Skeletal muscle cell (primary cell): ENCODE measurements around the gene CD300LD.
"Not testable (repeated sequence)": the region's sequence is repeated elsewhere in the genome, so short reads cannot be mapped to it uniquely, and the experiment has no call there.

Experiments
- DNase-seq: peaks from one replicate; pipeline ENCODE4 v3.0.0-alpha.2; 2010; ENCODE audit warnings: low read depth
- H3K4me3 ChIP-seq: 2 replicates; pipeline ENCODE4 v1.5.1; 2011; ENCODE audit warnings: low read depth, mild to moderate bottlenecking, control low read depth, low read length, moderate library complexity

The CD300LD gene

GRCh38 chr17:74578979-74579378, 13.1 kb downstream of the CD300LD start:
- H3K4me3 ChIP-seq, result no peak overlapping the region
- DNase-seq, result no peak

DNA sequence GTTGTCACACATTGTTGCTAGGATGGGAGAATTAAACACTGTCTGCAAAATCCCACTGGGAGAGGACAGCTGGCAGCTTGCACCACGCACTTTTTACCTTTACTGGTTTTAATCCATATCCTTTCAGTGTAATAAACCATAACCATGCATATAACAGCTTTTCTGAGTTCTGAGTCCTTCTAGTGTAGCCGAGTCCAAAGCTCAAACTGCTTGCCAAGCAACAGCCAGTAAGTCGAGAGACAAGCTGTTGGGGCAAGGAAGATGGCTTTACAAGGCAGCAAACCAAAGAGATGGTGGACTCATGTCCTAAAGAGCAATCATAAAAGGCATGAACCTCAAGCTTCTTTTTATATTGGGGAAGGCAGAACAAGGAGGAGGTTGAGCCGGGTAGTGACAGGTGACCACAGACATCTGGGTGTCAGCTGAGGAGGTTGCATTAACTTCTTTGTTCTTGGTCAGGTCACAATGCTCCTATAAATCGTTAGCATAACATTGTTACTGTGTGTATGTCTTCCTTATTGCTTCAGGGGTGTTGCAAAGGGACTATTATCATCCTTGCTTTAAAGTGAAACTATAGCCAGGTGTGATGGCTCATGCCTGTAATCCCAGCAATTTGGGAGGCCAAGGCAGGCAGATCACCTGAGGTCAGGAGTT, 17.5 kb downstream of the CD300LD start:
- no peak for DNase-seq

GRCh38 chr17:74573635-74574034, 18.4 kb downstream of the CD300LD start:
- not testable (repeated sequence) for H3K4me3 ChIP-seq, DNase-seq

More for the DNA sequence above, 17.5 kb downstream of the CD300LD start:
- no peak overlapping the region for H3K4me3 ChIP-seq

DNA sequence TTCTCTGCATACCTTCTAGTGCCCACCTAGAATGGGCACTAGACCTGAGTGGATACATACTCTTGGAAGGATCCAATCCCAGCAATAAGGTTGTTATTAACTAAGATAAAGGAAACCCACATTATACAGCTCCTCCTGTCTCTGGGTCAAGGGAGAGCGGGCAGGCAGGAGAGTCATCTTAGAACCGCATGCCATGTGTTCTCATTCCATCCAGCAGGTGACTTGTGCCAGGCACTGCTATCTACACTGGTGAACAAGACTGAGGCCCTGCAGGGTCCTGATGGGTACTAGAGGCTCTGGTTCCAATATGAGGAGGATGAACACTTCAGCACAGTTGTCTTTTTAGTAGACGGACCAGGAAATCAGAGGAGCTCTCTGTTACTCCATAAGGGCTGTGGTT, 18.9 kb downstream of the CD300LD start:
- DNase-seq, result no peak
- no peak overlapping the region for H3K4me3 ChIP-seq

- no peak overlapping the region for H3K4me3 ChIP-seq
- no peak for DNase-seq
Observed at GRCh38 chr17:74571621-74572270, 20.3 kb downstream of the CD300LD start.

GRCh38 chr17:74569020-74570003, 22.8 kb downstream of the CD300LD start:
- DNase-seq, result peak; percentile 56
- no peak overlapping the region for H3K4me3 ChIP-seq

GRCh38 chr17:74568106-74568873, 23.8 kb downstream of the CD300LD start:
- no peak overlapping the region for H3K4me3 ChIP-seq

DNA sequence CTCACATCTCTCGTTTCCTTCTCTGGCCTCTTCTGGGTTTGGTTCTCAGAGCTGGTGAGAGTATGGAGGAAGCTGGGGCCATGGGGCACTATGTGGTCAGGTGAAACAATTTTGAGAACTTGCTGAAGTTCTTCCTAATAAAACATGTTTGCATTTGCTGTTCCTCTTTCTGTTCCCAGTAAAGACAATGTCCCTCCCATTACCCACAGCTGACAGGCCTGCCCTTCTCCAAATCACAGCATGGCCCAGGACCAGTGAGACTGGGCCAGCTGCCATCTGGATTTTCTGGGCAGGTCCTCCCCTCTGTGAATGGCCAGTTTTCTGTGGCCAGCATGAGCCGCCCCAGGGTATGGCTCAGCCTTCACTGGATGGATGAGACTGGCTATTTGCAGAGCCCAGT, 24.7 kb downstream of the CD300LD start, which contains the start of gene CD300H:
Gene CD300H (minus strand): TSS at position 113 of the 400 bp plus-strand sequence.
- no peak within 1 kb of the TSS for H3K4me3 ChIP-seq
- no peak for DNase-seq

More at GRCh38 chr17:74568106-74568873, 23.8 kb downstream of the CD300LD start:
- no peak for DNase-seq

- no peak for DNase-seq
- H3K4me3 ChIP-seq, result no peak overlapping the region
Observed at GRCh38 chr17:74566132-74566753, 25.8 kb downstream of the CD300LD start.

GRCh38 chr17:74565126-74565525, 27.0 kb downstream of the CD300LD start:
- H3K4me3 ChIP-seq, result no peak overlapping the region
- no peak for DNase-seq

- H3K4me3 ChIP-seq, result no peak overlapping the region
- no peak for DNase-seq
Observed at GRCh38 chr17:74563358-74563757, 28.7 kb downstream of the CD300LD start.

DNA sequence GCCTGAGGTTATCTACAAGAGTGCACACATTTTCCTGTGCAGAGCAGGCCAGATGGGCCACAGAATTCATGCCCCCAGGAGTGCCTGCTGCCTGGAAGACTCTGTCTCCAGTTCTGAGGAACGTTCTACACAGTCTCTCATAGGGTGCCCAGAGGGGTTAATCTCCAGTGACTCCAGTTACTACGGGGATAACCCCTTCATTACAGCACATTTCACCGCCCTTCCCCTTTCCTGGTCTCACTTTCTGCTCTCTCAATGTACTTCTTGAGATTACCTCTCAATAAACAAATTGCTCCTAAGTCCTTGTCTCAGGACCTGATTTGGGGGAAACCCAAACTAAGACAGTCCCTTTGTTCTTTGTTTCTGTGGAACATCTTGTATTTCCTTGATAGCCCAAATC, 30.5 kb downstream of the CD300LD start:
- no peak overlapping the region for H3K4me3 ChIP-seq
- no peak for DNase-seq

DNA sequence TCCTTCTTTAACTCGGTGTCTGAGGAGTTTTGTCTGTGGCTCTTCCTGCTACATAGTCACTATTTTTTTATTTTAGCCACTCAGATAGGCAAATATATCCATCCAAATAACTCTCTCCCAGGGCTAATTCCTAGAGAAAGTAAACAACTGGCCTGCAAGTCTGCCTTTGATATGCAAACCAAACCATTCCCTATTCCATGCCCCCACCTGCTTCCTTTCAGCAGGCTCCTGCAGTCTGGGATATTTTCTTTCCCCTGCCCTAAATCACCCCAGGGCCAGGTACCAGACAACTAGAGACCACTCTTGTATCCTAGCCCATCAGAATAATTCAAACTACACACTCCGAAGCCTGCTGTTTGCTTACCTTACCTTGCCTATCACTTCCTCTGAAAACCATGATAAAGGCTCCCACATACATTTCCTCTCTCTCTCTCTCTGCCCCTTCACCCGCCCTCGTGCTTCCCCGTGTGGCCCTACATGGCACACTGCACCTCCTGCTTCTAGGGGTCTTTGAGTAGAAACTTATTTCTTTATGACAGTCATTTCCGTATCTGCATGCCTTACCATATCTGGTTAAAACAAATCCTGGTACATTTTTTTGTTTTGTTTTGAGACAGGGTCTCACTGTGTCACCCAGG, 33.1 kb downstream of the CD300LD start:
- DNase-seq, result no peak

DNA sequence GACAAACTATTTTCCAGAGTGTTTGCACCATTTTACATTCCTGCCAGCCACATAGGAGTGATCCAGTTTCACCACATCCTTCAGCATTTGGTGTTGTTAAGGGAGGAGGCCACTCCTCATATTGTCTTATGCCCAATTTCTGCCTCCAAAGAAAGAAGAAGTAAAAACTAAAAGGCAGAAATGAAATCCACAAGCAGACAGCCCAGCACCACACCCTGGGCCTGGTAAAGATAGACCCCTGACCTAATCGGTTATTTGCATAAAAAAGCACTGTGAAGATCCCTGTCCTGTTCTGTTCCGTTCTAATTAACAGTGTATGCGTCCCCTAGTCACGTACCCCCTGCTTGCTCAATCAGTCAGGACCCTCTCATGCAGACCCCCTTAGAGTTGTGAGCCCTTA, 33.7 kb downstream of the CD300LD start:
- DNase-seq, H3K4me3 ChIP-seq: not testable (repeated sequence)

More for the DNA sequence above, 33.1 kb downstream of the CD300LD start:
- no peak overlapping the region for H3K4me3 ChIP-seq

GRCh38 chr17:74555427-74555940, 36.6 kb downstream of the CD300LD start:
- no peak overlapping the region for H3K4me3 ChIP-seq
- DNase-seq, result no peak

DNA sequence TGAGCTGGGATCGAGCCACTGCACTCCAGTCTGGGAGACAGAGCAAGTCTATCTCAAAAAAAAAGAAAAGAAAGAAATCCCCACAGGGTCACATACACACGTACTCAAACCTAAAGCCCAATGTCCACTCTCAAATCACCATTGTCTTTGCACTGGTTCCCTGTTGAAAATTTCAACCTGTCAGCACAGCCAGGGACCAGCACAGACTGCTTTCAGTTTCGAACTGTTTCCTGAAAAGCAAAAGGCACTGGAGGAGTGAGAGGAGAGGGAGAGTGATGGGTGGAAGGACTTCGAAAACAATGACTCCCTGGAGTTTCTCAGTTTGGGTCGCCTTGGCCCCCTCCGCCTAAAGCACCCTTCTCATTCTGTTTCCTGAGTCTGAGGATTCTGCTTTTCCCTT, 37.2 kb downstream of the CD300LD start:
- DNase-seq, result no peak
- no peak overlapping the region for H3K4me3 ChIP-seq

DNA sequence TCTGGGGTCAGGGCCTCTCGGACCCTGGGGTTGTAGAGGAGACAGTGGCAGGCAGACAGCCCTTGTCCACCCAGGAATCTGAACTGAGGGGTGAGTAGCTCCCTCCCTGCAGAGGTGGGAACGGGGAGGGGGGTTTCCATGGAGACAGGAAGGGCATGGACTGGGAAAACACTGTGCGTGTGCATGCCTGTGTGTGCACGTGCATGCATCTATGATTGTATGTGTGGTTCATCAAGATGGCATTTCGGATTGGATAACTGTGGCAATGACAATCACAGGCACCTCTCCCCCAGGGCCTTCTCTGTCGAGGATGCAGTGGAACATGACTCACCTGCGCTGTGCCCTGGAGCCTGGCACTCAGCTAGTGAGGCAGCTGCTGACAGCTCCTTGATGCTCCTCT, 40.0 kb downstream of the CD300LD start:
- DNase-seq, result no peak

GRCh38 chr17:74550602-74551001, 41.5 kb downstream of the CD300LD start:
- no peak for DNase-seq
- H3K4me3 ChIP-seq, result no peak overlapping the region

More for the DNA sequence above, 40.0 kb downstream of the CD300LD start:
- no peak overlapping the region for H3K4me3 ChIP-seq
